HG03159 (cell line): Measurements from ENCODE around the gene PAX6.

Experiments used
- ATAC-seq: cut with Tn5 transposase; IDR thresholded peaks from one replicate; pipeline ENCODE4 v1.9.1; 2021; ENCODE audit warnings: mild to moderate bottlenecking, moderate library complexity; ENCODE audit not compliant: unreplicated experiment

Gene PAX6

GRCh38 chr11:31798554-31799434 lies 12.3 kb downstream of the PAX6 start:
- ATAC-seq, result no peak

GRCh38 chr11:31798057-31798553 lies 13.0 kb downstream of the PAX6 start:
- ATAC-seq, result no peak

GRCh38 chr11:31797190-31798056 lies 13.7 kb downstream of the PAX6 start:
- no peak for ATAC-seq

GRCh38 chr11:31796499-31797189 lies 14.5 kb downstream of the PAX6 start:
- no peak for ATAC-seq

- ATAC-seq, result no peak
Measured at GRCh38 chr11:31795706-31796498, 15.2 kb downstream of the PAX6 start.

GRCh38 chr11:31794548-31794947 lies 16.6 kb downstream of the PAX6 start:
- ATAC-seq, result no peak

- ATAC-seq, result no peak
Measured at GRCh38 chr11:31793264-31793663, 17.9 kb downstream of the PAX6 start.

GRCh38 chr11:31792456-31792855 lies 18.7 kb downstream of the PAX6 start:
- no peak for ATAC-seq

GRCh38 chr11:31792036-31792435 lies 19.1 kb downstream of the PAX6 start:
- ATAC-seq, result no peak

- ATAC-seq, result no peak
Measured at GRCh38 chr11:31790649-31791048, 20.5 kb downstream of the PAX6 start.

GRCh38 chr11:31788085-31788484 lies 23.0 kb downstream of the PAX6 start:
- ATAC-seq, result no peak

GRCh38 chr11:31786996-31787685 lies 24.0 kb downstream of the PAX6 start:
- no peak for ATAC-seq

GRCh38 chr11:31784611-31785010 lies 26.5 kb downstream of the PAX6 start:
- ATAC-seq, result no peak

- no peak for ATAC-seq
Measured at GRCh38 chr11:31783252-31783651, 27.9 kb downstream of the PAX6 start.

GRCh38 chr11:31782257-31782656 lies 28.9 kb downstream of the PAX6 start:
- no peak for ATAC-seq

GRCh38 chr11:31780480-31780971 lies 30.6 kb downstream of the PAX6 start:
- ATAC-seq, result no peak

- ATAC-seq, result no peak
Measured at GRCh38 chr11:31780078-31780477, 31.0 kb downstream of the PAX6 start.

- ATAC-seq, result no peak
Measured at GRCh38 chr11:31779374-31779791, 31.7 kb downstream of the PAX6 start.

- ATAC-seq, result no peak
Measured at GRCh38 chr11:31772412-31772811, 38.7 kb downstream of the PAX6 start.
